Measurements from ENCODE around the gene RHBDF2. TPM values are rescaled to one million over a fixed set of nuclear protein-coding genes. Genes with fewer than 3 reads are reported as not detected.

RHBDF2 gene
- 6.5 and 7.5 TPM in 2 replicates for total RNA-seq
- polyA plus RNA-seq (2012), result 10.6 TPM

DNA sequence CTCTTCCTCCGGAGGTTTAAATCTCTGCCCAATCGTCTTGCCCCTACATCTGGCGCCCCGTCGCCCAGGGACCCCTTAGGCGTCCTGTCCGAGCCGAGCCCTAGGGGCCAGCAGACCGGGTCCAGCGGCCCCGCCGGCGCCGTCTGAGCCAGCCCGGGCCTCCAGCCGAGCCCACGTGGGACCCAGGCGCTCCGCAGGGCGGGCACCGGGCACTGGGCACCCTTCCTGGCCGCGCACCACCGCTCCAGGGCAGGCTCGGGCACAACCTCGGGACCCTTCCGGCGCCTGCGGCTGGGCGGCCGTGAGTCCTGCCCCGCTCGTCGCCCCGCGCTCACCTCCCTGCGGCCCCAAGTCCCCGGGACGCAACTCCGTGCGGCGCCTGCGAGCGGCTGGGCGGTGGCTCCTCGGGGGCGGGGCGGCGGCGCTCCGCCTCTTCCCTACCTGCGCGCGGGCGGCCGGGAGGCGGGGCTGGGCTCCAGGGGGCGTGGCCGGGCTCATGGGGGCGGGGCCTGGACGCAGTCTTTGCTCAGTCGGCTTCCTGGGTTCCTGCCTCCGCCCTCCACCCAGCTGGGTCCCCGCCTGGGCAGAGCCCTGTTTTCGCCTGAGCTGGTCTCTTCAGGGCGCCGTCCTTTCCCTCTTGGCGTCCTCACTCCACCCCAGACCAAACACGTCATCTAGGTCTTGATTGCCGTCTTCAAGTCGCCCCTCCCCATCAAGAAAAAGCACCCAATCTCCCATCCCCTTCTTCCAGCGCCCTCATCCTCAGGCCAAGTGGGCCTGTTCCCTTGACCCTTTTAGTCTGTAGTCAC is at the start of gene RHBDF2:
RHBDF2 (minus strand) TSS at position 406 of the 809 bp plus-strand sequence. CDS start 19,899 bp downstream, outside the sequence.
- DNase-seq (ENCODE audit: low read depth), result peak; percentile 71

DNA sequence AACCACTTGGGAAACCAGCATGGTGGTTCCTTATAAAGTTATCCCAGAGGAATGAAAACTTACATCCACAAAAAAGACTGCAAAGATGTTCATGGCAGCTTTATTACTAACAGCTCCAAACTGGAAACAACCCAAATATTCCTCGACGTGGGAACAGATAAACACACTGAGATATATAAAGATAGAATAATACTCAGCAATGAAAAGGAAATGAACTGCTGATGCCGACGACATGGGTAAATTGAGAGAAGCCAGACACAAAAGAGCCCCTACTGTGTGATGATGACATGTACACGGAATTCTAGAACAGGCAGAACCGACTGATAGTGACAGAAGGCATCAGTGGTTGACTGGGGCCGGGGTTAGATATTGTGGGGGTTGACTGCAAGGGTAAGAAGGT is 48.3 kb upstream of the RHBDF2 start:
- DNase-seq (ENCODE audit: low read depth), result no peak

DNA sequence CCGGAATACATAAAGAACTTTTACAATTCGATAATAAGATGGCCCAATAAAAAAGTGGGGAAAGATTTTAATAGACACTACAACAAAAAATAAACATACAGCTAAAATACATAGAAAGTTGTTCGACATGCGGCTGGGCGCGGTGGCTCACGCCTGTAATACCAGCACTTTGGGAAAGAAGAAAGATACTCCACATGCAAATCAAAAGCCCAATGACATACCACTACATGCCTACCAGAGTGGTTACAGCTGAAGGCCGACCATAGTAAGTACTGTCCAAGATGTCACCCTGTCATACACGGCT is 47.9 kb upstream of the RHBDF2 start:
- no peak for DNase-seq (ENCODE audit: low read depth)

DNA sequence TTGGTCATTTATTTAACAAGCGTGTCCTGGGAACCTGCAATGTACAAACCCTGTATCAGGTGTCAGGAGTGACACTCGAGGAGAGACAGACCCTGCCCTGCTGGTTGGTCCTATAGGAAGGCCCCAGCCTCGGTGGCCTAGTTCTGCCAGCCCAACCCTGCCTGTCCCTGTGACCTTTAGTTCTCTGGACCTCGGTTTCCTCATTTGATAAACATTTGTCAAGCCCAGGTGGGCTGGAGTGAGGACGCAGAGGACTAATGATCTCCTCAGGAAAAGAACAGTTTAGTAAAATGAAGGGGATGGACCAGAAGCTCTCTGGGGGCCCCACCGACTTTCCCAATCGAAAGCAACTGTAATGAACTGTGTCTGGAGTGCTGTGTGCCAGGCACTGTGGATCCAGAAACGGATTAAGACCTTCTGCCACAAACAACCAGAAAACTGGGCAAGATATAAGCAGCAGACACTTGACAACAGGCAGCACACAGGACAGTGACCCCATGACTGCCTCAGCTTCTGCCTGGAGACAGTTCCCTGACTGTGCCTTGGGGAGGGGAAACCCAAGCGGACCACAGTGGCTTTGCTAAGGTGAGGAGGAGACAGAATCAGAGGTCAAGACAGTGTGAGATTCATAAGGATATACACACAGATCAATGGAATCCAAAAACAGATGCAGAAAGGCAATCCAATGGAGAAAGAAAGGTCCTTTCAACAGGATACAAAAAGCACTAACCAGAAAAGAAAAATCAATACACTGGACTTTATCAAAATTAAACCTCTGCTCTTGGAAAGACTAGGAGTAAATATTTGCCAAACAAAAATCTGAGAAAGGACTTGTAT is 47.4 kb upstream of the RHBDF2 start:
- no peak for DNase-seq (ENCODE audit: low read depth)

DNA sequence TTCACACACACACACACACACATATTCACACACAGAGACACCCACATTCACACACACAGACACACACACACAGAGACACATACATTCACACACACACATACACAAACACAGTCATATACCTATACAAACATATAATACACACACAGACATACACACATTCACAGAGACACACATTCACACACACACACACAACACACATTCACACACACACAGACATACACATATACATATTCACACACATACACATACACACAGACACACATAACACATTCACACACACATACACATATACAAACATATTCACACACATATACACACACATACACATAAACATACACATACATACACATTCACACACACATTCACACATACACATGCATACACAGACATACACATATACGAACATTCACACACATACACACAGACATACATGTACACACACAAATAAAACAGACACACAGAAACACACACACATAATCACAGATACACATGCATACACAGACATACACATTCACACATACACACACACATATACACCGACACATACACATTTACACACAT is 46.5 kb upstream of the RHBDF2 start:
- no peak for DNase-seq (ENCODE audit: low read depth)

DNA sequence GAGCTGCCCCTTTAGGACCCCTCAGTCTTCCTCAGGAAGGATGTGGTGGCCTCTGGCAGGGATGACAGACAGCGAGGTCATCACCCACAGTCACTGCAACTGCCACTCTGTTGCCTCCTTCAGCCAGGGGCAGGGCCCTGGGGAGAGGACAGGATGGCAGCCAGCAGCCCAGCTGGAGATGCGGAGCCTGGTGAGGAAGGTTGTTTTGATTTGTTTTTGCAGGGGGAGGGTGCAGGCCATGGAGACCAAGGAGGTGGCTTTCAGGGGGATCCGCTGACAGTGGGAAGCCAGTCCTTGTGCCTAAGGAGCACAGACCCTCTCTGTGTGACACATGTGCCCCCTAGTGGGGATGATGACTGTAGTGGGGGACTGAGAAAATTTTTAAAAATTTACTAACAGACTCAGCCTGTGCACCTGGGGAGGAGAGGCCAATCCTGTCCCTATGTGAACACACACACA is 46.0 kb upstream of the RHBDF2 start:
- peak; percentile 76 for DNase-seq (ENCODE audit: low read depth)

DNA sequence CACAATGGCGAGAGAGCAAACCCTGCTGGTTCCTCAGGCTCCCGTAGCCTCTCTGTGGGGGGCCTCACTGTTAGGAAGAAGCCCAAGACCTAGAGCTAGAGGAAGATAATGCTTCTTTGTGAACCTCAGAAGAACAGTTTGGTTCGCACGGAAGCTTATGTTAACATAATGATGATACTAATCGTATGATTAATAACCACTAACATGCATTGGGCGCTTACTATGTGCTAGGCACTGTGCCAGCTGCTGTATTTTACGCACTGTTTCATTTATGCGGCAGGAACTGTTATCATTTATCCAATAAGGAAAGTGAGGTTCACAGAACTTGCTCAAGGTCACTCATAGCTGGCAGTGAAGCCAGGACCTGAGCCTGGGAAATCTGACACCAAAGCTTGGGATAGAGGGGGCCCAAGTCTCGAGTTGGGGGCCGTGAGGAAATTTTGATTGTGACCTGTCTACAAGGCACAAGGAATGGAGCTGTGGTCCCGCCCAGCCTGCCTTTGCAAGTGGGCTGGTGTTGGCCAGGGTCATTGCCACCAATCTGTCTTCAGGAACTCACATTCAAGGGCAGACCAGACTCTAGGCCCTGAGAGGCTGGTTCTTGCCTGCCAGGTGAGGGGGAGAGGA is 45.4 kb upstream of the RHBDF2 start:
- no peak for DNase-seq (ENCODE audit: low read depth)

DNA sequence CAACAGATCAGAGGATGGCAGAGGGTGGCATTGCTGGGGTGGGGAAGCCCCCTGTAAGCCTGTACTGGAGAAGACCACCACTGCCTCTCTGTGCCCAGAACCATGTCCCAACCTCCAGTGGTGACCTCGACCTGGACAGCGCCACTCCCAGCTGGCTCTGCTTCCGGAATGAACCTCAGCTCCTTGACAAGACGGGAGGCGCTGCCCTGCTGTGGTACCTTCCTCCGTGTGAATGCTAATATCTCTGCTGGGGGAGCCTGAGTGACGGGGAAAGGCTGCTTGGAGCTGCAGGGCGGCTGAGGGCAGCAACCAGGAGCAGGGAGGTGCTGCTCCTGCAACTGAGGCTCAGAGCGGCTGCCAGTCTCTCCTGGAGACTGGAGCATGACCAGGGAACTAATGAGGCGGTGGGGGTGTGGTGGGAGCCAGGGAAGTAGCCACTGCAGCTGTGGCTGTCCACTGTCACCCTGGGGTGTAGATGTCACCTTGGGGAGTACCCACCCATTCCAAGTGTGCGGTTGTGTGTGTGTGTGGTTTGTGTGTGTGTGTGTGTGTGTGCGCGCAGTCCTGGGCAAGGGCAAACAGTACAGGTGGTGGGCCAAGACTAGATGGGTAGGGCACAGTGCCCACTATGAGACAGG is 44.8 kb upstream of the RHBDF2 start:
- DNase-seq (ENCODE audit: low read depth), result no peak

DNA sequence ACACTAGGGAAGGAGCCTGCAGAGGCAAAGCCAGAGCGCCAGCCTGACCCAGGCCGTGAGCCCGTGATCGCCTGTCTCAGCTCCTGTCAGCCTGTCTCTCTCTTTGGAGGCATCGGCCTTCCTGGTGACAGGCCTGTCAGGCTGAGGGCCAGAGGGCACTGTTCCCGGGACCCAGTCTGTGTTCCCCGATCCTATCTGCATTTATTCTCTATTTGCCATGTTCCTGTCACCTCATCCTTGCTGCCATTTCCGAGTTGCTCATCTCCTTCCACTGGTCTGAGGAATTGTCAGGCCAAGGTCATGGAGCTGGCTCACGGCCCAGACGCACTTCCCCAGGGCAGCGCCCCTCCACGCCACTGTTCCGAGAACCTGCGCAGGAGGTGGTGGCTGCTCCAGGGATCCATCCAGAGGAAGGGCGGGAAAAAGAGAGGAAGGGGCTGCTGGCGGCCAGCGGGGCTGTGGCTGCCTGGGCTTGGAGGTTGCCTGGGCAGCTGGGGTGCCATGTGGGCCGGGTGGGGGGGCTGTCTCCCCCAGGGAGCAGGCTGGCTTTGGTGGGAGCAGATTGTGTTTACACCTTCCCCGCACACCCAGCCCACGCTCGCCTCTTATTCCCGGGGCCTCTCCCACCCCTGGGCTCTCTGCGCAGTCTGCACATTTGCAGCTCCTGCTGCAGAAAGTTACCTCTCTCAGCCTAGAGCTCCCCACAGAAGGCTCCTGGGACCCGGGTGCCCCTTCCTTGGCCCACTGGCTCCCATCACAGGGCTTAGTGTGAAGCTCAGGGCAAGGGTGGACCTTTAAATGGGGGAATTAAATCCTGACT is 43.5 kb upstream of the RHBDF2 start:
- DNase-seq (ENCODE audit: low read depth), result no peak

DNA sequence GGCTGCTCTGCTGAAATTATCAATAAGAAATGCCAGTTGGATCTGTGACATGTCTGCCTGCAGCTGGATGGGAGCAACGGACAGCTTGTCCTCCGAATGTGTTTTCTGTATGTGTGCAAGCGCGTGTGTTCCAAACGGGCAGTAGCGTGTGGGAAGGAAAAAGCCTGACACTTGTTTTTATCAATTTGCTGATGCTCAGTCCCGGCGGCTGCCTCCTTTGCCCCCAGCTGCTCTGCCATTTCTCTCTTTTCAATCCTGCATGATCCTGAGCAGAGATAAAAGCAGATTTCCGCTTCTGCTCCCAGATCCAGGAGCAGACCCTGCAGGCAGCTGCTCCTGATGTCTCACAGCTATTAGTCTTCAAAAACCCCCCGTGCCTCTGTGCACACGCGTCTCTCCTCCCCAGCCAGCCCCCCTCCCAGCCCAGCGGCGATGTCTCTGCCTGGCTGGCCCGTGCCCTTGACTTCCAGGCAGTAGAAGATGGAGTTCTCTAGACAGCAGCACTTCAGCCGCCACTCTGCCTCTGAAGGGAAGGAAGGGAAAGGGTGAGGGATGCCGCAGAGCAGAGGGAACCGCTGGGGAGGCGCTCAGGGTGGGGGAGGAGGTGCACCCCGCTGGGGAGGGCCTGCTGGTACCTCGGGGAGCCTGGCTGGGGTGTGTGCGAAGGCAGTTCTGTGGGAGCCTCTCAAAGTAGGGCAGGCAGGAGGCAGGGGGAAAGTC is 42.8 kb upstream of the RHBDF2 start:
- DNase-seq (ENCODE audit: low read depth), result no peak

DNA sequence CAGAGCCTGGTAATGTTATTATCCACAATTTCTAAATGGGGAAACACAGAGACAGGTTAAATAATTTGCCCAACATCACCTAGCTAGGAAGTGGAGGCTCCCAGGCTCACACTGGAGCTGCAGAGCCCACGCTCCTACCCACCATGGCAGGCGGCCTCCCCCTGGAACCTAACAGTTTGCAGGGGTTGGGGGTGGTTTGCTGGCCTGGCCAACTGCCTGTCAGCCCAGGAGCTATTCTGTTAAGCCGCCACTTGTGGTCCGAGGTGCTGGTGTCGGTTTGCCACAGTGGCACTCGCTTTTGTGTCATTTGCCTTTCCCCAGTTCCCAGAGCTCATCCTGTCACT is 42.2 kb upstream of the RHBDF2 start:
- no peak for DNase-seq (ENCODE audit: low read depth)

DNA sequence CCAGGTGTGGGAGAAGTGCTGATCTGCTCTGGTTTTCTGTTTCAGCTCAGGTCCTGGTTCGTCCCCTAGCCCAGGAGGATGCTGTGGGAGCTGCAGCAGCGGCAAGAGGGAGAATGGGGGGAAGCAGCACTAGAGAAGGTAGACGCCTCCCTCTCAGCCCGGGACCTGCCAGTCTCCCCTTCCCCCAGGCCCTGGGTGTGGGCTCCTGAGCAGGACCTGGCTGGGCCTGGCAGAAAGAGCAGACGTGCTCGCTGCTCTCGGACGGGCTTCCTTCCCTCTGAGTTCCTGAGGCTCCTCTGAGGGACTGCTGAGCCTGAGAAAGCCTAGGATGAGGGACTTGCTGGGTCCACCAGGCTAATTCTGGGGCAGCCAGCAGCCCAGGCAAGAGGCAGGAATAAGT is 41.8 kb upstream of the RHBDF2 start:
- DNase-seq (ENCODE audit: low read depth), result no peak

DNA sequence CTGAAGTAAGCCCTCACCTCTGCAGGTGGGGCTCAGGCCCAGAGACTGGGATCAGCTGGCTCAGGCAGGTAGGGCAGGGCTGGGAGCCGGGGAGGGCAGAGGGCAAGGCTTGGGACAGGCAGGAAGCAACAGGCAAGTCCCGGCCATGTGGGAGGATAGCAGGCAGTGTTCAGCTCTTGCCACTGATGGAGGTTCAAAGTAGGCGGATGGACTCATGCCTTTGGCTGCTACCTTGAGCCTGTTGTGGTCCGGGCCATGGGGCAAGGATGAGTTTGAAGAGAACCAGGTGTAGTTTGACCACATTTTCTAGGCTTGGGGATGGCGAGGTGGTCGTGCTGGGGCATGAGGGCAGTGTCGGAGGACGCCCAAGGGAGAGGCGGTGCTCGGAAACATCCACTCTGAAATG is 41.3 kb upstream of the RHBDF2 start:
- DNase-seq (ENCODE audit: low read depth), result no peak

DNA sequence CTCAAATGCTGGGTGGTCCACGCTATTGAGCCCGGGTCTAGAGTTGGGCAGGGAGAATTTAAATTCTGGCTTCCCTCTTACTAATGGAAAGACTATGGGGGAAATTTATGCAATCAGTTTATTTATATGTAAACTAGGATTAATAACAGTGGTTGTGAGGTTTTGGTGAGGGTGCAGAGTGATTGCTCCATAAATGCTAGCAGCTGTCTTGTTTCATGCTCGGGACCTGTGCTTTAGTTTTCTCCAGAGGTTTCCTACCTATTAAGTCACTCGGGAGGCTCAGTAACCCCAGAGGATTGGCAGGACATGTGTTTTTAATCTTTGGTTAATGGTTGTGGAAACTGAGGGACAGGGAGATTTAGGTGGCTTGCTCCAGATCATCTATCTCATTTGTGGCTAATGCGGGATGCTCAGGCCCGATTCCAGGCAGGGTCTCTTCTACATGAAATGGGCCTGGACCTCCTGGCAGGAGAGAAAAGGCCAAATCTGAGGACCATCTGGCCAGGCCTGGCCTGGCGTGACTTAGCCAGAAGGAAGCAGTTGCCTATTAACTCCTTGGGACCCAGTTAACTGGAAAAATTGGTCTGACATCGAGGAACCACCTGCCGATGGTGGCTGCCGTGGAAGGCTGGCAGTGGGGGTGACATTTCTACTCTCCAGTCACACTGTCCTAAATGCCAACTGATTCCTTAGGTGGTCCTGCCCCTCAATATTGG is 40.7 kb upstream of the RHBDF2 start:
- DNase-seq (ENCODE audit: low read depth), result no peak

DNA sequence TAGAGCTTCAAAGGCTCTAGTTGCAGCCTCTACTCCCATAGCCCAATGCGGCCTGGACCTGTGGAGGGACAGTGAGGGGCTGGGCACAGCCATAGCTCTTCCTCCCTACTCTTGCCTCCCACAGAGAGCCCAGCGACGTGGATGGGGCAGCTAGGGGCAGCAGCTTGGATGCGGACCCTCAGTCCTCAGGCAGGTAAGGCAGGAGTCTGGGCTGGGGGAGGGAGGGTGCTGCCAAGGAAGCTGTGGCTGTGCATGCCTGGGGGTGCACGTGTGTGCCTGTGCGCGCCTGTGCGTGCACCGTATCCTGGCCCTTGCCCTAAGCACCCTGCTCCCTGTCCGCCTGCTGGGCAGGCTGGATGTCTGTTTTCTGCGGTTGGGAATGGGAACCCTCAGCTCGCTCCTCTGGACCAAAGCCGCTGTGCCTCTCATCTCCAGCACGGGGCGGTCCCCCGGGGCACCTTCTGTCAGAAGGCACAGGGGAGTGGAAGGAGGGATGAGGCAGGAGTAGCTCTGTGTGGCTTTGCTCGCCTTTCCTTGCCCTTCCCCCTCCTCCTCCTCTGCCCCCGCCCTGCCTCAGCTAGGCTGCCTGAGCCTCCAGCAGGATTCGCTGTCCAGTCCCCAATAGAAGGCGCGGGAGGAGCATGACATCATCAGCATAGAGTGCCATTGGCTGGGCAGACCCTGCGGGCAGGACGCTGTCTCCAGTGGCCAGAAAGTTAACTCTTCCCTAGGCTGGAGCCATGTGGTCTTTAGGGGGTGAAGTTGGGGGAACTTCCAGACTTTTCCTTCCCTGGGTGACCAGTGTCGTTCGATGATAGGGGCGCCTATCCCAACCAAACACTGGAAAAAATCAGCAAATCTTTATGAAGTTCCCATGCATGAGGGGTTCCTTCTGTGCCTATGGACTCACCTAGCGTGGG is 39.4 kb upstream of the RHBDF2 start:
- peak; percentile 97 for DNase-seq (ENCODE audit: low read depth)

DNA sequence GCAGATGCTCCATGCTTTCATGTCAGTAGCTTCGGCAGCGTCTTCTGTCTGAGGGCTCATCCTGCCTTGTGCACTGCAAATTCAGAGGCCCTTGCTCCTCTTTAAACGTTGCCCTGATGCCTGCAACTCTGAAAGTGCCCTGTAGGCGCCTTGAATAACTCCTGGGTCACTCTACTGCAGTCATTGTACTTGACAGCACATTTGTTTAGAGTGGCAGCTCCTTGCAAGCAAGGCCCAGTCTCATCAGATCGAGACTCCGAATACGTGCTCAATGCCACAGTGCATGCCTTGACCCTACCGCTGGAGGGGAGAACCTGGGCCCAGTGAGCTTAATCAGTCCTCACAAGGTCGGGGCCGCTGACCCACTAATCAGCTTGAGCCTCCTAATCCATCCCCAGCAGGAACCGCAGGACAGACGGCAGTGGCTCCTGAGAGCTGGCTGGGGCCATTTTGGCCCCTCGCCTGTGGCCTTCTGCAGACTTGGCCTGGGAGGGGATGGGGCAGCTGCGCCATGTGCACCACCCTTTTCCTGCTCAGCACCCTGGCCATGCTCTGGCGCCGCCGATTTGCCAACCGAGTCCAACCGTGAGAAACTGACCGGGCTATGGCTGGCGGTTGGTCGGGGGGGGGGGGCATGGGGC is 38.5 kb upstream of the RHBDF2 start, which contains the start of gene PRCD:
PRCD (plus strand) TSS at position 414 of the 641 bp plus-strand sequence; CDS start at position 512, 98 bp downstream.
- DNase-seq (ENCODE audit: low read depth), result no peak

DNA sequence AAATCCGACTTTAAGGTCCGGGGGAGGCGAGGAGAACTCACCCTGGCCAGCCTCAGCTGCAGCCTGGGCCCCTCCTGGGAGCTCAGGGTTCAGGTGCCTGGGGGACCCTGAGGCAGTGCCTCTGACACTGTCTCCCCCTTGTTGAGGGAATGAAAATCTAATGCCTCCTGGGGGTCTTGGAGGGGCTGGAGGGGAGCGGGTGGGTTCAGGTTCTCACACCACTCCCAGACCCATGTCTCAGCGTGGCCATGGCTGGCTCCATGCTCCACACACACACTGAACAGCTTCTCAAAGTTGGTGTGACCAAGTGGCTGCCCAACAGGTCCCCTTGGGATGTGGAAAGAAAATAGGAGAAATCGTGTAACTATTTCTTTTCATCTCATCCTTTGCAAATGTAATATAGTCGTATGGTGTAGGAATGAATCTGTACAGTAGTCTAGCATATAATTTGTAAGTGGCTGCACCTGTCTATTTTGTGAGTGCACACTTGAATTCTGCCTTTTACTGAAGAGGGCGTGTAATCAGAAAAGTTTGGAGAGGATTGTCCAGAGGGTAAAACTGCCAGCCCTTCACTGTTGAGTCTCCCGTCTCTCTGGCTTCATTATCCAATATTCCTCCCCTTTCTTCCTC is 37.8 kb upstream of the RHBDF2 start:
- DNase-seq (ENCODE audit: low read depth), result no peak

Data from myocyte (in vitro differentiated cells).